Limb (tissue), 2 donors: ENCODE data around the gene SAP130.
"Not testable (repeated sequence)": the region's sequence is repeated elsewhere in the genome, so short reads cannot be mapped to it uniquely, and the experiment has no call there.

Source experiments
- DNase-seq, 2 donors: peaks; one replicate each; pipeline ENCODE4 v3.0.0-alpha.2; 2016; ENCODE audit errors: extremely low spot score in 2 of 2

Gene SAP130

GRCh38 chr2:127953128-127953718 is 74.6 kb downstream of the SAP130 start:
- no peak for DNase-seq

GRCh38 chr2:127951026-127951425 is 76.8 kb downstream of the SAP130 start:
- DNase-seq, result no peak

- no peak for DNase-seq
Observed at GRCh38 chr2:127950264-127950663, 77.6 kb downstream of the SAP130 start.

GRCh38 chr2:127945281-127945680 is 82.6 kb downstream of the SAP130 start:
- no peak for DNase-seq

GRCh38 chr2:127943186-127943585 is 84.7 kb downstream of the SAP130 start:
- DNase-seq, result no peak

- no peak for DNase-seq
Observed at GRCh38 chr2:127942002-127942401, 85.9 kb downstream of the SAP130 start.

GRCh38 chr2:127941461-127941860 is 86.4 kb downstream of the SAP130 start:
- DNase-seq, result no peak

GRCh38 chr2:127940641-127941040 is 87.2 kb downstream of the SAP130 start:
- DNase-seq, result no peak

GRCh38 chr2:127935337-127935736 is 92.5 kb downstream of the SAP130 start:
- DNase-seq, result no peak

- DNase-seq, result no peak
Observed at GRCh38 chr2:127932199-127932876, 95.5 kb downstream of the SAP130 start.

GRCh38 chr2:127929449-127929848 is 98.4 kb downstream of the SAP130 start:
- no peak for DNase-seq

- no peak for DNase-seq
Observed at GRCh38 chr2:127927384-127927783, 100.5 kb downstream of the SAP130 start.

GRCh38 chr2:127917916-127918315 is 109.9 kb downstream of the SAP130 start:
- no peak for DNase-seq

- no peak for DNase-seq
Observed at GRCh38 chr2:127913808-127914457, 113.9 kb downstream of the SAP130 start.

GRCh38 chr2:127911737-127912136 is 116.1 kb downstream of the SAP130 start:
- DNase-seq, result no peak

- DNase-seq, result no peak
Observed at GRCh38 chr2:127910415-127910814, 117.4 kb downstream of the SAP130 start.

GRCh38 chr2:127909019-127909418 is 118.8 kb downstream of the SAP130 start:
- DNase-seq, result no peak

GRCh38 chr2:127907733-127908400 is 120.0 kb downstream of the SAP130 start:
- DNase-seq, result not testable (repeated sequence)

GRCh38 chr2:127906206-127906926 is 121.5 kb downstream of the SAP130 start:
- no peak for DNase-seq

- no peak for DNase-seq
Observed at GRCh38 chr2:127901339-127902056, 126.4 kb downstream of the SAP130 start.
